Measurements from ENCODE around the gene ARHGAP15.

The ARHGAP15 gene

GRCh38 chr2:143280097-143280757, 151.0 kb downstream of the ARHGAP15 start:
- DNase-seq = no peak

GRCh38 chr2:143282684-143283083, 153.5 kb downstream of the ARHGAP15 start:
- DNase-seq = no peak

GRCh38 chr2:143284087-143284675, 155.0 kb downstream of the ARHGAP15 start:
- peak; percentile 1 for DNase-seq

GRCh38 chr2:143289025-143289424, 159.8 kb downstream of the ARHGAP15 start:
- DNase-seq = no peak

- no peak for DNase-seq
These were observed 161.0 kb downstream of the ARHGAP15 start for GRCh38 chr2:143290221-143290620.

- no peak for DNase-seq
These were observed 164.8 kb downstream of the ARHGAP15 start for GRCh38 chr2:143294068-143294467.

- no peak for DNase-seq
These were observed 166.9 kb downstream of the ARHGAP15 start for GRCh38 chr2:143296089-143296488.

- no peak for DNase-seq
These were observed 168.0 kb downstream of the ARHGAP15 start for GRCh38 chr2:143297182-143297581.

- no peak for DNase-seq
These were observed 171.3 kb downstream of the ARHGAP15 start for GRCh38 chr2:143300536-143300935.

- no peak for DNase-seq
These were observed 182.2 kb downstream of the ARHGAP15 start for GRCh38 chr2:143311426-143311825.

- no peak for DNase-seq
These were observed 183.2 kb downstream of the ARHGAP15 start for GRCh38 chr2:143312441-143312840.

- DNase-seq = no peak
These were observed 184.6 kb downstream of the ARHGAP15 start for GRCh38 chr2:143313861-143314260.

GRCh38 chr2:143321994-143322393, 192.8 kb downstream of the ARHGAP15 start:
- DNase-seq = no peak

GRCh38 chr2:143329288-143329687, 200.1 kb downstream of the ARHGAP15 start:
- DNase-seq = no peak

GRCh38 chr2:143333168-143333791, 204.1 kb downstream of the ARHGAP15 start:
- no peak for DNase-seq

- no peak for DNase-seq
These were observed 204.6 kb downstream of the ARHGAP15 start for GRCh38 chr2:143333847-143334246.

GRCh38 chr2:143334837-143335236, 205.6 kb downstream of the ARHGAP15 start:
- DNase-seq = no peak

- DNase-seq = no peak
These were observed 207.5 kb downstream of the ARHGAP15 start for GRCh38 chr2:143336719-143337210.

- no peak for DNase-seq
These were observed 212.3 kb downstream of the ARHGAP15 start for GRCh38 chr2:143341478-143341877.

GRCh38 chr2:143344780-143345179, 215.6 kb downstream of the ARHGAP15 start:
- DNase-seq = no peak

- no peak for DNase-seq
These were observed 216.9 kb downstream of the ARHGAP15 start for GRCh38 chr2:143345887-143346787.

GRCh38 chr2:143347271-143347695, 218.1 kb downstream of the ARHGAP15 start:
- DNase-seq = no peak

GRCh38 chr2:143347901-143348414, 218.7 kb downstream of the ARHGAP15 start:
- DNase-seq = no peak

Measured in midbrain (tissue), 1 donor.